ENCODE results near the gene NCAPD3. TPM values are rescaled to one million over a fixed set of nuclear protein-coding genes. Genes with fewer than 3 reads are reported as not detected.
"Not testable (repeated sequence)": the region's sequence is repeated elsewhere in the genome, so short reads cannot be mapped to it uniquely, and the experiment has no call there.

Gene NCAPD3
- total RNA-seq, 1 donor from 2014 or later: 17.0 TPM

DNA sequence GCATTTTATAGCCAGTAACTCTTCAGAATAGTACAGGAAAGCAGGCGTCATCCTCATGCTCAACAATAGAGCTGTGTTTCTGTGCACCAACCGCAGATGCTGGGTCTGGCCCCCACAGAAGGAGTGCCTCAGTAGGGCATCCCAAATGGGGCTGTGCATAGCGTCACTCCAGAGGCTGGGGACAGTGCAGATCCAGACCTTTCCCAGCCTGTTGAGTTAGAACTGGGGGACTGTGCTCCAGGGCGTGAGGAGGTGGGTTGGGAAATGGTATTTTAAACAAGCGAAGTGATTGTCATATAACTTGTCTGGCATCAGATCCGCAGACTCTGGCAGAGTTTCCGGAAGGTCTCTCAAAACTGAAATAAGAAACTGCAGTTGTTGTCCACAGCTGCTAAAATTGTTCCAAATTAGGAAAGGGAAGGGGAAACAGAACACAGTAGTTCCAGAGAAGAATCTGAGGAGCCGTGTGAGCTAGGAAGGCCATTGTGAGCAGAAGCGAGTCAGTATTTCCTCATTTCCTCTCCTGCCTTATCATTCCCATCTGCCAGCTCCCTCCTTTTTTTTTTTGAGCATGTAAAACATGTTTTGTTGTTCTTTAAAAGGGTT lies 102.7 kb downstream of the NCAPD3 start:
- H3K4me3 Mint-ChIP-seq (ENCODE audit: unreplicated experiment): peak overlapping the region; percentile 68

DNA sequence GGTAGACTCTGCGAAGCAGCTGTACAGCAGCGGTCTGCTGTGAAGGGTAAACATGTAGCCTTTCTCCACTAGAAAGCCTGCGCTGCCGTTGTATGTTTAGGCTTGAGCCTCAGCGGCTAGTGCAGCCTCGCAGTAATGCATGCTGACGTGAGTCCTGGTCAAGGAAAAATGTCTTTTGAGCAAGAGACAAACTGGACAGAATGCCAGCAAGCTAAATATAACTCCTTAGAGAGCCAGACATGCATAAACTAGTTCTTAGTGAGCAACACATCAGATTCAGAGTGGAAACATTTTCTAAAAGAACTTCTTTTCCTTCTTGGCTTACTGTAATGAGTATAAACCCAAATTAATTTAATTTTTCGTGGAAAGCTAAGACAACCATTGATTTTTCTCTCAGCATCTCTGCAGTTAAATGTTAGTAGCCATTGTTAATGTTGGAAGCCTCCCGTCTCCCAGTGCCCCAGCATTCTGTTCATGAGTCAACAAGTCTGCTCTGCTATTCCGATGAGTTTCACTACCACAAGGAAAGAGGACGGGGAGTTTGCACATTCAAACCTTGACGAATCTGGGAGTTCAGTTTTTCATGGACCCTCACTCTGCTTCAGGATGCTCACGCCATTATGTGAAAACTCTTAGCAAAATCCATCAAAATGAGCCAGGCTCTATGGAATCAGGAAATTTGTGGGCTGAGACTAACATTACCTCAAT lies 103.5 kb downstream of the NCAPD3 start:
- H3K4me3 Mint-ChIP-seq (ENCODE audit: unreplicated experiment): peak overlapping the region; percentile 34
- H3K9me3 Mint-ChIP-seq (ENCODE audit: low read depth): no peaks in the 10 kb centered on the region
- TF ChIP-seq, protein P1, sequence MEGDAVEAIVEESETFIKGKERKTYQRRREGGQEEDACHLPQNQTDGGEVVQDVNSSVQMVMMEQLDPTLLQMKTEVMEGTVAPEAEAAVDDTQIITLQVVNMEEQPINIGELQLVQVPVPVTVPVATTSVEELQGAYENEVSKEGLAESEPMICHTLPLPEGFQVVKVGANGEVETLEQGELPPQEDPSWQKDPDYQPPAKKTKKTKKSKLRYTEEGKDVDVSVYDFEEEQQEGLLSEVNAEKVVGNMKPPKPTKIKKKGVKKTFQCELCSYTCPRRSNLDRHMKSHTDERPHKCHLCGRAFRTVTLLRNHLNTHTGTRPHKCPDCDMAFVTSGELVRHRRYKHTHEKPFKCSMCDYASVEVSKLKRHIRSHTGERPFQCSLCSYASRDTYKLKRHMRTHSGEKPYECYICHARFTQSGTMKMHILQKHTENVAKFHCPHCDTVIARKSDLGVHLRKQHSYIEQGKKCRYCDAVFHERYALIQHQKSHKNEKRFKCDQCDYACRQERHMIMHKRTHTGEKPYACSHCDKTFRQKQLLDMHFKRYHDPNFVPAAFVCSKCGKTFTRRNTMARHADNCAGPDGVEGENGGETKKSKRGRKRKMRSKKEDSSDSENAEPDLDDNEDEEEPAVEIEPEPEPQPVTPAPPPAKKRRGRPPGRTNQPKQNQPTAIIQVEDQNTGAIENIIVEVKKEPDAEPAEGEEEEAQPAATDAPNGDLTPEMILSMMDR (IDR thresholded peaks at IDR 0.05): no peak
- no peak for DNase-seq (ENCODE audit: low spot score)
- peaks cover 77% of the 10 kb centered on the region for H3K4me1 Mint-ChIP-seq (ENCODE audit: low read depth)
- peak overlapping the region; percentile 99 for H3K27ac Mint-ChIP-seq (ENCODE audit: unreplicated experiment)
- H3K27me3 Mint-ChIP-seq (ENCODE audit: low read depth): no peaks in the 10 kb centered on the region
- no peaks in the 10 kb centered on the region for H3K36me3 Mint-ChIP-seq (ENCODE audit: low read depth)

More for the DNA sequence above, 102.7 kb downstream of the NCAPD3 start:
- H3K4me1 Mint-ChIP-seq (ENCODE audit: low read depth): peaks cover 84% of the 10 kb centered on the region
- no peaks in the 10 kb centered on the region for H3K27me3 Mint-ChIP-seq (ENCODE audit: low read depth)
- no peak for DNase-seq (ENCODE audit: low spot score)
- H3K9me3 Mint-ChIP-seq (ENCODE audit: low read depth): no peaks in the 10 kb centered on the region
- H3K27ac Mint-ChIP-seq (ENCODE audit: unreplicated experiment): peak overlapping the region; percentile 99
- H3K36me3 Mint-ChIP-seq (ENCODE audit: low read depth): no peaks in the 10 kb centered on the region
- TF ChIP-seq, protein P1 (IDR thresholded peaks at IDR 0.05): no peak

DNA sequence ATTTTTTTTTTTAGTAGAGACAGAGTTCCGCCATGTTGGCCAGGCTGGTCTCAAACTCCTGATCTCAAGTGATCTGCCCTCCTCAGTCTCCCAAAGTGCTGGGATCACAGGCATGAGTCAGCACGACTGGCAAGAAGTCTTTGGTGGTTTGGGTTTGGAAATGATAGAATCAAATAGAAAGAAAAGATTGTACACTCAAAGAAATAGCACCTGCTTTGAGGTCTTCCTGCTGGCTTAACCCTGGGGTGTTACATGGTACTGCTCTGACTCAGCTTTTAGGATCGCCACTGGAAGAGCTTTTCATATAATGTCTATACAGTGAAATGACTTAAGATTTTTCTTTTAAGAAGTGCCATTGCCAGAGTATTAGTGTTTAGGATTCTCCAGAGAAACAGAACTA lies 104.7 kb downstream of the NCAPD3 start:
- DNase-seq (ENCODE audit: low spot score): no peak

DNA sequence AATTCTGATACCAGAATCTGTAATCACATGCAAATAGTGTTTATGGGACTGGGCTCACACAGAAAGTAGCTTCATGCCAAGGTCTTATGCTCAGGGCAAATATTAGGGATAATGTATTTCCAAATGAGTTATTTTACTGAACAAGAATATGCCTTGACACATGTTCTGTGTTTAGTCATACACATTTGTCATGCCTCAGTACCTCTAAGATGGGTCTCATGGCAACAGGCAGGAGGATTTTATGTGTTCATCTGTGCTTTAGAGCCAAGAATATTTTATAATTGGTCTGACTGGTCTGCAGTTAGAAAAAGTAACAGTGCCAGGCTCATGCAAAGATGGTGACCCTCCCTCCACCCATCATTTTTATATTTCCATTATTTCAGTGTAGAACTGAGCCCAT lies 105.8 kb downstream of the NCAPD3 start:
- peak overlapping the region; percentile 99 for H3K27ac Mint-ChIP-seq (ENCODE audit: unreplicated experiment)
- H3K4me3 Mint-ChIP-seq (ENCODE audit: unreplicated experiment): no peak overlapping the region
- DNase-seq (ENCODE audit: low spot score): no peak
- no peaks in the 10 kb centered on the region for H3K36me3 Mint-ChIP-seq (ENCODE audit: low read depth)
- peaks cover 61% of the 10 kb centered on the region for H3K4me1 Mint-ChIP-seq (ENCODE audit: low read depth)
- H3K9me3 Mint-ChIP-seq (ENCODE audit: low read depth): no peaks in the 10 kb centered on the region
- TF ChIP-seq, protein P1 (IDR thresholded peaks at IDR 0.05): no peak
- H3K27me3 Mint-ChIP-seq (ENCODE audit: low read depth): no peaks in the 10 kb centered on the region

More for the DNA sequence above, 104.7 kb downstream of the NCAPD3 start:
- Mint-ChIP-seq H3K36me3 (ENCODE audit: low read depth) (no peaks in the 10 kb centered on the region), H3K4me3 (ENCODE audit: unreplicated experiment) (peak overlapping the region; percentile 34), H3K4me1 (ENCODE audit: low read depth) (peaks cover 72% of the 10 kb centered on the region), H3K27me3 (ENCODE audit: low read depth) (no peaks in the 10 kb centered on the region), H3K9me3 (ENCODE audit: low read depth) (no peaks in the 10 kb centered on the region), H3K27ac (ENCODE audit: unreplicated experiment) (peak overlapping the region; percentile 99)
- TF ChIP-seq, protein P1 (IDR thresholded peaks at IDR 0.05): no peak

DNA sequence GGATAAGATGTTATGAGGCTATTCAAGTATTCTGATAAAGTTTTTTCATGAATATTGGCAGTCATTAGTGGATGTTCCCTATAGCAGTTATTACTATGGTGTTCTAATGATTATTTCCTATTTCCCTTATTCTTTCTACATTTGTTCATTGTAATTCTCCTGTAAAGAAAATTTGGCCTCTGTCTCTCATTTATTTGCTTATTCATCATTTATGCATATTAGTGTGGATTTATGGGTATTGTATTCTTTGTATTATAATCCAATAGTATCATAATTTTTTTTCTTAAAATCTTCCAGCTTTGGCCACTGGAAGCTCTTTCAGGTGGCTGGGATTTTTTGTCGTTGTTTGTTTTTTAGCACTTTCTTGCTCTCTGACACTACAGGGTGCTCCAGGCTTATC lies 107.6 kb downstream of the NCAPD3 start:
- Mint-ChIP-seq H3K9me3 (ENCODE audit: low read depth) (no peaks in the 10 kb centered on the region), H3K4me1 (ENCODE audit: low read depth) (peaks cover 43% of the 10 kb centered on the region), H3K27ac (ENCODE audit: unreplicated experiment) (no peak overlapping the region), H3K36me3 (ENCODE audit: low read depth) (peaks cover 1% of the 10 kb centered on the region), H3K27me3 (ENCODE audit: low read depth) (no peaks in the 10 kb centered on the region), H3K4me3 (ENCODE audit: unreplicated experiment) (no peak overlapping the region)
- TF ChIP-seq, protein P1 (IDR thresholded peaks at IDR 0.05): no peak
- no peak for DNase-seq (ENCODE audit: low spot score)

DNA sequence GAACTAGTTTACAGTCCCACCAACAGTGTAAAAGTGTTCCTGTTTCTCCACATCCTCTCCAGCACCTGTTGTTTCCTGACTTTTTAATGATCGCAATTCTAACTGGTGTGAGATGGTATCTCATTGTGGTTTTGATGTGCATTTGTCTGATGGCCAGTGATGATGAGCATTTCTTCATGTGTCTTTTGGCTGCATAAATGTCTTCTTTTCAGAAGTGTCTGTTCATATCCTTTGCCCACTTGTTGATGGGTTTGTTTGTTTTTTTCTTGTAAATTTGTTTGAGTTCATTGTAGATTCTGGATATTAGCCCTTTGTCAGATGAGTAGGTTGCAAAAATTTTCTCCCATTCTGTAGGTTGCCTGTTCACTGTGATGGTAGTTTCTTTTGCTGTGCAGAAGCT lies 110.0 kb downstream of the NCAPD3 start:
- H3K27ac Mint-ChIP-seq (ENCODE audit: unreplicated experiment); H3K4me3 Mint-ChIP-seq (ENCODE audit: unreplicated experiment); DNase-seq (ENCODE audit: low spot score); H3K36me3 Mint-ChIP-seq (ENCODE audit: low read depth); H3K9me3 Mint-ChIP-seq (ENCODE audit: low read depth); H3K27me3 Mint-ChIP-seq (ENCODE audit: low read depth): not testable (repeated sequence)
- H3K4me1 Mint-ChIP-seq (ENCODE audit: low read depth): peaks cover 19% of the 10 kb centered on the region
